SKM-1 treated with dmso at 0.1 percent for 144 hours (cell line): Measurements from ENCODE around the gene COQ8B.
"Not testable (repeated sequence)": the region's sequence is repeated elsewhere in the genome, so short reads cannot be mapped to it uniquely, and the experiment has no call there.

Experiments
- DNase-seq: peaks from one replicate; lab custom pipeline; 2025; ENCODE audit not compliant: unreplicated experiment; lab: John Stamatoyannopoulos, UW

Gene COQ8B

GRCh38 chr19:40716482-40717324 is at the start of gene COQ8B, which contains the start of gene ITPKC:
COQ8B (minus strand) TSS chr19:40716886; CDS start chr19:40714632, 2,254 bp downstream.
ITPKC (plus strand) TSS chr19:40717112; CDS start chr19:40717136, 24 bp downstream.
- DNase-seq, result peak; percentile 88

- DNase-seq, result not testable (repeated sequence)
Observed at GRCh38 chr19:40766385-40766784, 49.7 kb upstream of the COQ8B start.

- no peak for DNase-seq
Observed at GRCh38 chr19:40763963-40764362, 47.3 kb upstream of the COQ8B start.

- no peak for DNase-seq
Observed at GRCh38 chr19:40763526-40763925, 46.8 kb upstream of the COQ8B start.

- no peak for DNase-seq
Observed at GRCh38 chr19:40762754-40763470, 46.2 kb upstream of the COQ8B start.

GRCh38 chr19:40759352-40759751 is 42.7 kb upstream of the COQ8B start:
- DNase-seq, result no peak

GRCh38 chr19:40758491-40758890 is 41.8 kb upstream of the COQ8B start:
- no peak for DNase-seq

- DNase-seq, result no peak
Observed at GRCh38 chr19:40756502-40757110, 39.9 kb upstream of the COQ8B start.

GRCh38 chr19:40755791-40756190 is 39.1 kb upstream of the COQ8B start:
- no peak for DNase-seq

GRCh38 chr19:40755248-40755624 is 38.5 kb upstream of the COQ8B start:
- no peak for DNase-seq

- DNase-seq, result no peak
Observed at GRCh38 chr19:40754611-40755247, 38.0 kb upstream of the COQ8B start.

GRCh38 chr19:40752257-40752781 is 35.6 kb upstream of the COQ8B start:
- no peak for DNase-seq

- peak; percentile 94 for DNase-seq
Observed at GRCh38 chr19:40750874-40751537, 34.3 kb upstream of the COQ8B start, which contains the start of gene SNRPA. SNRPA (plus strand) TSS chr19:40751203; CDS start chr19:40751409, 206 bp downstream.

GRCh38 chr19:40750058-40750873 is 33.6 kb upstream of the COQ8B start, which contains the start of gene ACTMAP:
ACTMAP (minus strand) TSS chr19:40750477; CDS start chr19:40749803, 674 bp downstream.
- peak; percentile 99 for DNase-seq

GRCh38 chr19:40747536-40747935 is 30.9 kb upstream of the COQ8B start:
- DNase-seq, result no peak

- DNase-seq, result no peak
Observed at GRCh38 chr19:40745402-40745780, 28.7 kb upstream of the COQ8B start.

GRCh38 chr19:40744554-40745401 is 28.1 kb upstream of the COQ8B start:
- DNase-seq, result no peak

GRCh38 chr19:40743926-40744325 is 27.2 kb upstream of the COQ8B start:
- no peak for DNase-seq
